Hypothalamus (tissue), 51 donors: Measurements from ENCODE around the gene CCNJ.
"Not testable (repeated sequence)": the region's sequence is repeated elsewhere in the genome, so short reads cannot be mapped to it uniquely, and the experiment has no call there.

Experiments used
- DNase-seq, 51 donors: peaks; one replicate each; lab custom pipeline; 2025; lab: John Stamatoyannopoulos, UW

The CCNJ gene, protein sequence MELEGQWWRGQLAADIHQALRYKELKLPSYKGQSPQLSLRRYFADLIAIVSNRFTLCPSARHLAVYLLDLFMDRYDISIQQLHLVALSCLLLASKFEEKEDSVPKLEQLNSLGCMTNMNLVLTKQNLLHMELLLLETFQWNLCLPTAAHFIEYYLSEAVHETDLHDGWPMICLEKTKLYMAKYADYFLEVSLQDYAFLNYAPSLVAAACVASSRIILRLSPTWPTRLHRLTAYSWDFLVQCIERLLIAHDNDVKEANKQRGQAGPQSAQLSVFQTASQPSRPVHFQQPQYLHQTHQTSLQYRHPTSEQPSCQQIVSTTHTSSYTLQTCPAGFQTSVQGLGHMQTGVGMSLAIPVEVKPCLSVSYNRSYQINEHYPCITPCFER

DNA sequence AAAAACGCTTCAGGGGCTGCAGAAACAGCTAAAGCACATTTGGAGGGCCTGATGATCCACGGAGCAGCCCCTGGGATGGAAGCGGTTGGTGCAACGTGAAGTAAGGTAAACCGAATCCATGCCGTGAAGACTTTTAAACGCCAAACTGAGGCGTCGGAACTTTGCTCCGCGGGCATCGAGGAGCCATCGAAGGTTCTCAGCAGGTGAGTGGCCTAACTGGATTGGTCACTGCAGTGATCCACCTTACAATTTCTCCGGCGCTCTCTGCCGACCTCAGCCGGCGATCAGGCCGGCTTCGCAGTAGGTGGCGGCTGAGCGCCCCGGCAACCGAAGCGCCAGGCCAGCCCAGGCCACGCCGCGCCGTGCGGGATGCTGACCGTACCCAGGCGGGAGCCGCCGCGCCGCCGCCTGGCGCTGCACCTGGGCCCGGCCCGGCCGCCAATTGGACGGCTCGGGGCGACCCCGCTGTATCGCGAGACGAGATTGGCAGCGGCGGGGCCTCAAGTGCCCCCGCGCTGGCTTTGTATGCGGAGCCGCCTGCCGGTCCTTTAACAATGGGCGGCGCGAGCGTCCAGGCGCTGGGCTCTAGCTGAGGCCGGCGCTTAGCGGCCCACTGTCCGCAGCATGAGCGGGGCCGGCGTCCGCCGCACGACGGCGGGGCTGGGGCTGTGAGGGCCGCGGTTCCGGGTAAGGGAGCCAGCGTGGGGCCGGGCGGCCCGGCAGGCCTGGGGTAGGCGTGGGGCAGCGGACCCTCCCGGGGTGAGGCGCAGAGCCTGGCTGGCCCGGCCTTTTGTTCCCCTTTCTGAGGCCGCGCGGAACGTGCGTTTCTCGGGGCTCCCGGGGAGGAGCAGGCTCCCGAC, at the start of gene CCNJ:
TSS of gene CCNJ (plus strand) at position 551 of the 860 bp plus-strand sequence. CDS start 811 bp downstream, outside the sequence.
- DNase-seq, result peak in 50 of 51 donors; percentile 22 to 87 (median 72)

DNA sequence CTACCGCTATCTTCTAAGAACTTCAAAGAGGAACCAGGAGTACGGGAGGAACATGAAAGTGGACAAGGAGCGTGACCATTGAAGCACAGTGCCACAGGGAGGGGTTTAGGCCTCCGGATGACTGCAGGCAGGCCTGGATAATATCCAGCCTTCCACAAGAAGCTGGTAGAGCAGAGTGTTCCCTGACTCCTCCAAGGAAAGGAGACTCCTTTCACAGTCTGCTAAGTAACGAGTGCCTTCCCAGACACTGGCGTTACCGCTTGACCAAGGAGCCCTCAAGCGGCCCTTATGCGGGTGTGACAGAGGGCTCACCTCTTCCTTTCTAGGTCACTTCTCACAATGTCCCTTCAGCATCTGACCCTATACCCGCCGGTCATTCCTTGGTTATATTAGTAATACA, 49.0 kb upstream of the CCNJ start:
- DNase-seq, result not testable (repeated sequence)

DNA sequence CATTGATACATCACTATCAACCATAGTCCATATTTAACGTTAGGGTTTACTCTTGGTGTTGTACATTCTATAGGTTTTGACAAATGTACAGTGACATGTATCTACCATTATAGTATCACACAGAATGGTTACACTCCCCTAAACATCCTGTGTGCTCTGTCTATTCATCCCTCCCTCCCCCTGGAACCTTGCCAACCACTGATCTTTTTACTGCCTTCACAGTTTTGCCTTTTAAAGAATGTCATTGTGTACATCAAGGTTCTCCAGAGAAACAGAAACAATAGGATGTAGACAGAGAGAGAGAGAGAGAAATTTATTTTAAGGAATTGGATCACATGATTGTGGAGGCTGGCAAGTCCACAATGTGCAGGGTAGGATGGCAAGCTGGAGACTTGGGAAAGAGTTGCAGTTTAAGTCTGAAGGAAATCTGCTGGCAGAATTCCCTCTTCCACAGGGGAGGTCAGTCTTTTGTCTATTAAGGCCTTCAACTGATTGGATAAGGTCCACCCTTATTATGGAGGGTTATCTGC, 45.1 kb upstream of the CCNJ start:
- no peak for DNase-seq

DNA sequence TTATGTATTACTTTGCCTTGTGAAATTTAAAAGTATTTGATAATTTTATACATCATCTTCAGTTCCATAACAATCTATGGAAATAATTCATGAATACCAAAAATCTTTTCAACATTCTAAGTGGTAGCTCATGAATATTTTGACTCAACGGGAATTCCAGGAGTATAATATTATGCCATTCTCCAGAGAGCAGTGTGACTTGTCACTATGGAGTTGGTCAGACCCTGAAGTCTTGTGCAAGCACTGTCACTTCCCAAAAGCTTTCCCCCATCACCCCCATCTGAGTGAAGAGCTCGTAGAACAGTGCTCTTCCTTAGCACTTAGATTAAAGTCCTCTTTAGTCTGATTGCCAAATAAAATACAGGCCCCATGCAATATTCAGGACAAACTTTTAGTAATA, 29.4 kb upstream of the CCNJ start:
- no peak for DNase-seq

DNA sequence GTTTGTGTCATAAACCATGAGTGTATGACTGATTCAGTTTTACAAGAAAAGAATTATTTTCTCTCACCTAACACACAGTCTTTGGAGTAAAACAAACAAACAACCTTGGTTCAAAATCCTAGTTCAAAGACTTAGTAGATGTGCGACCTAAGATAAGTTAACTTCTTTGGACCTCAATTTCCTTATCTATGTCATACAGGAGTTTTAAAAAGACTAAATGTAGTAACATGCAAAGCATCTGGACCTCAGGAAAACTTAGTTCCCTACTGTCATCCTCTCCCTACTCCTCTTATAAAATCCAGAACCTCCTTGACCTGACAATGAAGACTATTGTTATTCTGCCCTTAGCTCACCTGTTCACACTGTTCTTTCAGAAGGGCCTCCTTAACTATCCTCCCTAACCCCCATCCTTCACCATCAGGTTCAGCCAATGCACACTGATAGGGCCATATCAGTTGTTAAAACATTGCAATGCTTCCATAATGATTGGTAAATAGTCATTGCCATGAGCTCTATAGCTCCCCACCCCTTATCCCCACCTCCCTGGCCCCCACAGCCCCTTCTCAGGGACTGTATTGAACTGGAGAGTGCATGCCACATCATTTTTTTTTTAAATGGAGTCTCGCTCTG, 28.8 kb upstream of the CCNJ start:
- DNase-seq, result no peak

DNA sequence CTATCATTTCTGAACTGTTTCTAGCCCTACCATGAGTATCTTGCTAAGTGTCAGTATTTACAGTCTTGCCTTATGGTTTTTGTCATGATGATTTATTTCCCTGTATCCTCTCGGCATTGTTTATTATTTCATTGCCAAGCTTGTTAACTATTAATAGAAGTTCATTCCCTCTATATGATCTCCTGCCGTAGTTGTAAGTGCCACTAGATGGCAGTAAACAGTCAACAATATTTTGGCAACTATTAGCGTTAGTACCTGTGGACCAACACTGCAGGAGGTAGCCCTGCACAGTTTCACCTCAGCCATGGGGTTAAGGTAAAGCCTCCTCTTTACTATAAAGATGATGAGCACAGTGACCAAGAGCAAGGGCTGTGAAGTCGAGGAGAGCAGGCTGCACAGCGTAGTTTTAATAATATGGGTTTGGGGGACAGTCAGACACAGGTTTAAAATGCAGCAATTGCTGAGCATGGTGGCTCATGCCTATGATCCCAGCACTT, 26.1 kb upstream of the CCNJ start:
- DNase-seq, result peak in 7 of 51 donors; percentile 1 to 34 (median 3)

DNA sequence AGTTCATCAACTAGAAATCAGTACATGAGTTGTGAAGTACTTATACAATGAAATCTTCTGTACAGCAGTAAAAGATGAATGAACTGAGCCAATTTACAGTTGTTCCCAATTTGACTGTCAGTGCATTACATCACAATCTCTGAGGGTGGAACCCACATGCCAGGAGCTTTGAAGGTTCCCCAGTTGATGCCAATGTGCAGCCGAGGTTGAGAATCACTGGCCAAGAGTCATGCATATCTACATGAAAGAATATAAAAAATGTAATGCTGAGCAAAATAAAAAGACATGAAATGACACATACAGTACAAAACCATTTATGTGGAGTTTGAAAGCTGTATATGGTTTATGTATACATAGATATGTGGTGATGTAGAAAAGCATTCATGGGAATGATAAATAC, 22.1 kb upstream of the CCNJ start:
- DNase-seq, result no peak

DNA sequence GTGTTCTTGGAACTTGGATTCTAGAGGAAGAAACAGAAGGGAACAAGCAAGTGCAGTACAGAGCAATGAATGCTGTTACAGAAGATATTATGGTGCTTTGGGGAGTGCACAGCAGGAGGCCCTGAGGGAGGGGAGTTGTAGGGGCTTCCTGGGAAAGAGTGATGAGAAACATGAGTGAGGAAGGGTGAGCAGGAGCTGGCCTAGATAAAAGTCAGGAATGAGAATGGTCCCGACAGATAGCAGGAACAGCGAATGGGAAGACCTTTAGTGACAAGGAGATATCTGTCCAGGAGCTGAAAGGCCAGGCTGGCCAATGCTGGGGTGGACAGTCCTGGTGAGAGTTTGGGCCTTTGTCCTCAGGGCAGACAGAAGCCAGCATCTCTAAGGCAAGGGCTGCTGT, 20.6 kb upstream of the CCNJ start:
- DNase-seq, result no peak

DNA sequence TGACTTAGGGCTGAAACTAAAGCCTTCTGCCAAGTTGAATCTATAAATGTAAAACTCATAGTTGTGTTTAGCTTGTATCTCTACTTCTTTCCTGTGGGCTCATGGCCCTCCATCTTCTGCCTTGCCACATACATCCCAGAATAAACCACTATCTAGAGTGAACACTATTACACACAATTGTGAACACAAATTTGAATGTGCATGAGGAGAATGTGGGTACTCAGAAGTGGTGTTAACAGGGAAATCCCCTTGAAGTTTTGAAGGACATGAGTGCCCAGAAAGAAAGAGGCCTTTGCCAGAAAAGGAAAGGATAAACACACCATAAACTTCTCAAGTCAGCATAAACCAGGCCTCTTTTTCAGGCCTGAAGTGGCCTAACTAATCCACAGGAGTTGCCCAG, 20.2 kb upstream of the CCNJ start:
- DNase-seq, result no peak

DNA sequence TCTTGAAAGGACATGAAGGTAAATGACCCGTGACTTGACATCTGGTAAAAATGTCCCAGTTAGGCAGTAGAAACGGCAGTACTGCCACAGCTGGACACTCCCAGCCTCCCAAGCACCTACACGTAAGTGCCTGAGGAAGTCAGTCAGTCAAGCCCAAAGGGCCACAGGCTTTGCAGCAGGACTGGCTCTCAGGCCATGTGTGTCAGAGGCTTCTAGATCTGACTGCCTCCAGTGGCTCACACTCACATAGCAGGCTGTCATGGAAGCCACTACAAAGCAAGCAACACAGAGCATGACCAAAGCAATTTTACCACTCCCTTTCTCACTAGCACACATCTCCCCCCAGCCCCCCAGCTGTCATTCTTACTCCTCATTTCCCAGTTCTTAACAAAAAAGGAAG, 17.8 kb upstream of the CCNJ start:
- no peak for DNase-seq

DNA sequence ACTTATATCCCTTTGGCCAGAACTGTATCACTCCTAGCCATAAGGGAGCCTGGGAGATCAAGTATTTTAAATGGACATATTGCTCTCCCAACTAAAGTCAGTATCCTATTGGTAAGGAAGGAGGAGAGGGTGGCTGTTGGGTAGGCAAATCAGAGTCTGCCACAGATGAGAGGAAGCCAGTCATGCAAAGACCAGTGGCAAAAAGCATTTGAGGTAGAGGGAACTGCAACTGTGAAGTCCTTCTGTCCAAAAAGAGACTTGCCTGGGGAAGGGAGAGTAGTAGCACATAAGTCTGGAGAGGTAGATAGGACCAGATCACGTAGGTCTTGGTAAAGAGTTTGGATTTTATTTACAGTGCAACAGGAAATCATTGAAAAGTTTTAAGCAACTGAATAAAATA, 8.8 kb upstream of the CCNJ start:
- no peak for DNase-seq

DNA sequence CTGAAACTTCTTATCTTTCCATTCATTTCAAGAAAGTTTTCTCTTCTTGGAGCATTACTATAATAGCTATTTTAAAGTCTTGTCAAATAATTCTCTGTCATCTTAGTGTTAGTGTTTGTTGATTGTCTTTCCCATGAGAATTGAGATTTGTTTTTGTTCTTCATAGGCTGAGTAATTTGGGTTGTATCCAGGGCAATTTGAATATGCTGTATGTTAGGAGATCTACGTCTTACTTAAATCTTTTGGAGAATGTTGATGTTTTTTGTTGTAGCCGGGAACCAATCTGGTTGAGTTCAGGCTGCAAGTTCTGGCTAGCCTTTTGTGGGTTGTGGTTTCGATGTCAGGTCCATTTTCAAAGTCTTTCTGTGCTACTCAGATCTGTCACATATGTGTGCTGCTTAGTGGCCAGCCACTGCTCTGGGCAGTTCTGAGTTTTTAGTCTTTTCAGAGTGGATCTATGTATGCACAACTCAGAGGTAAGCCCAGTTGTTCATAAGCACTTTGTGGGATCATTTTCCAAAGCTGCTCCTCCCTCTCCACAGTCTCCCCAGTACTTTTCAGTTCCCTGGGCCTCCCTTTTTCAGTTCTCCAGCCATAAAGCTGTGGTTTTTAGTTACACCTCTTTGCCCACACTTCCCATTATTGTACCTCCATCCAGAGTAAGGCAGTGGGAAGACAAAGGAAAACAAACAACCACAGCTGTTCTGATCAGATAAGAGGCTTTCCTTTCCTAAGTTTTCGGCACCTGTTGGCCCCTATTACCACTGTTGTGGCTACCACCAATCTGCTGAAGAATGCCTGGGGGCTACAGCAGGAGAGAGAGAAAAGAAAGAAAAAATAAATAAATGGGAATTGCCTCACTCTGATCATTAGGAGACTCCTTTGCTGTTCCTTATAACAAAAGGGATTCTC, 4.7 kb upstream of the CCNJ start:
- DNase-seq, result no peak

DNA sequence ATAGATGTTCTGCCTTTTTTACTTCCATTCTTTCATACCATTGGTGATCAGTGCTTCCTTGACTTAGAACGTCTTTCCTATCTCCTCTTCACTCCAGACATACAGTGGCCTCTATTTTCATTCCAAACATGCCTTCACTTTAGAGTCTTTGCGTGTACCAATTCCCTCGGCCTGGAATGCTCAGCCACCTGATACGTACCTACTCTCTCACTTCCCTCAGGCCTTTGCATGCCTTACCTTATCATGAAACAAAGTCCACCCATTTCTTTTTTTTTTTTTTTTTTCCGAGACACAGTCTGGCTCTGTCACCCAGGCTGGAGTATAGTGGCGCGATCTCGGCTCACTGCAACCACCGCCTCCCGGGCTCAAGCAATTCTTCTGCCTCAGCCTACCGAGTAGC, 2.2 kb upstream of the CCNJ start:
- DNase-seq, result no peak

DNA sequence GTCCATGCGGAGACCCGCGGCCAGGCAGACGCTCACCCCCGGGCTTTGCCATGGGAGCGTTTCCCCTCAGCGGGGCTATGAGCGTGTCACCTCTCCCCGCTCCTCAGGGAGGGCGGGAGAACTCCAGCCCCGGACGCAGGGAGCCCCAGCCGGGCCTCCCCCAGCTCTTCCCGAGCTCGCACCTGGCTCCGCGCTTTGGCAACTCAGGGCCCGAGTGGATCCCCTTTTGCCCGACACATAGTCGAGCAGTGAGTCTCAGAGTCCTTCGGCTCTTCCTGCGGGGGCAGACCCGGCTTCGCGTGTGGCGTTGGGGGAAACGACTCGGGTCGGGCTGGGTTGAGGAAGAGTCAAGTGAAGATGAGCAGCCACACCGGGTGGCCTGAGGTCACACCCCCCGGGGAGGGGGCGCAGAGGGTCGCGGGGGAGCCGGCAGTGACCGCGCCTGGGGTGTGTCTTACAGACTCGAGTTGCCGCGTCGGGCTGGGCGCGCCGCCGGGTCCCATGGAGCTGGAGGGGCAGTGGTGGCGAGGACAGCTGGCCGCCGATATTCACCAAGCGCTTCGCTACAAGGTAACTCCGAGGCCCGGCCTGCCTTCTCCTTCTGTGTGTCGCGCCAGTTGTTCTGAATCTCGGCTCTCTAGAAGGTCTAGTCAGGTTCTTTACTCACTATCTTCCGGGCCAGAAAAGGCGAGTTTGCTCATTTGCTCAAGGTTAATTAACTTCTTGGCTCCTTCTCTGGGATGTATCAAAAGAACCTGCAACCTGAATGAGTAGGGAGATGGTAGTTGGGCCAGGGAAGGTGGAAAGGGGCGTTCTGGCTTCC, 721 bp downstream of the CCNJ start:
- peak in 45 of 51 donors; percentile 3 to 79 (median 39) for DNase-seq

DNA sequence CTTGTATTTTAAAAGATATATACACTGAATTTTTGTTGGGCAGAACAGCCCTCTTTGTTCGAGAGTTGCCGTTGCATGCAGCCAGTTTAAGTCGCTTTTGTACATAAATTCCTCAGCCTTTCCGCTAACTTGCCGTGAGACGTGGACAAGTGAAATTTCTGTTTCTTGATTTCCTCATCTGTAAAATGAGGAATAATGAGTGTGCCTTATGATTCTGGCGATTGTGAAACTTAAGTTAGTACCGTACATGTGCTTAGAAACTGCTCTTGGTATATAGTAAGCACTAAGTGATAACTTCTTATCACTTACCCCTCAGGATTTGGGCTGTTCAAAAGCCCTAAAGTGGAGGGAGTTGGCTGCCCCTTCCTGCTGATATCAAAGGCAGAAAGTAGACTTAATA, 1.4 kb downstream of the CCNJ start:
- peak in 1 of 51 donors; percentile 34 for DNase-seq

DNA sequence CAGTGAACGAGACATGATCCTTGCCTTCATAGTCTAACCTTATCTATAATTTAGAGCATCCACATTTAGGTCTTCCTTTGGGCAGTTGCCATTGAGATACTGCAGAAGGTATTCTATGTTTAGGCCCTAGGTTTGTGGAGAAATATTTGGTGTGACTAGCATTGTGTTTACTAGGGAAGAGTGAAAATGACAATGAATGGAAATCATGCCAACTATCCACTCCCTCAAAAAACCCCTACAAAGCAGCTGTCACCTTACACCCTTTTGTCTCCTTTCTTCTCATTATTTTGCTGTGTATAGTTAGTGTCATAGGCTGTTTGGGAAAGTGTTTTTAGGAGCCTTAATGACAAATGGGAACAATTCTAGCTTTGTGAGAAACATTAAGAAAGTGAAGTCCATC, 3.2 kb downstream of the CCNJ start:
- no peak for DNase-seq

DNA sequence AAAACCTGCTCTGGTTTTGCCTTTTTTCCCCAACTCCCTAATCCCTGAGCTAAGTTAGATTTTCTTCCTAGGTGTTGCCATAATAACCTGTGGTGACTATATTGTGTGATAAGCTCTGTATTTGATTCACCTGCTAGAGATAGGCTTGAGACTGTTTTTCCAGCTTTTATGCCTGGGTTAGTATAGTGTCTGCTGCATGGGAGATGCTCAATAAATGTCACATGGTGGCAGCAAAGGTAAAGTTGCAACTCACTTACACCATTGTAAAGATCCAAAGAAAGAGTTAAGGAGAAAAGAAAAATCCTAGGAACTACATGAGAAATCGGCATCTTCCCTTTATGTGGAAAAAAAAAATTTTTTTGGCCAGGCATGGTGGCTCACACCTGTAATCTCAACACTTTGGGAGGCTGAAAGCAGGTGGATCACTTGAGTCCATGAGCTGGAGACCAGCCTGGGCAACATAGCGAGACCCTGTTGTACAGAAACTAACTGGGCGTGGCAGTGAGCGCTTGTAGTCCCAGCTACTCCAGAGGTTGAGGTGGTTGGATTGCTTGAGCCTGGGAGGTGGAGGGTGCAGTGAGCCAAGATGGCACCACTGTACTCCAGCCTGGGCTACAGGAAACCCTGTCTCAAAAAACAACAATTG, 3.7 kb downstream of the CCNJ start:
- DNase-seq, result no peak

DNA sequence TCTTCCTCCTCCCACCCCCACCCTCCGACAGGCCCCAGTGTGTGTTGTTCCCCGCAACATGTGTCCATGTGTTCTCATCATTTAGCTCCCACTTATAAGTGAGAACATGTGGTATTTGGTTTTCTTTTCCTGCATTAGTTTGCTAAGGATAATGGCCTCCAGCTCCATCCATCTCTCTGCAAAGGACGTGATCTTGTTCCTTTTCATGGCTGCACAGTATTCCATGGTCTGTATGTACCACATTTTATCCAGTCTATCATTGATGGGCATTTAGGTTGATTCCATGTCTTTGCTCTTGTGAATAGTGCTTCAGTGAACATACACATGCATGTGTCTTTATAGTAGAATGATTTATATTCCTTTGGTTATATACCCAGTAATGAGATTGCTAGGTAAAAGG, 4.5 kb downstream of the CCNJ start:
- DNase-seq, result not testable (repeated sequence)
